HEK293T (cell line): Measurements from ENCODE around the gene SLC12A4.

ENCODE experiments used
- LEF1 ChIP-seq: fragments of 450-650 bp; IDR thresholded peaks from 2 replicates; pipeline ENCODE4 v1.6.1; 2017; ENCODE audit warnings: mild to moderate bottlenecking, borderline replicate concordance
- SP1 ChIP-seq: fragments of 450-650 bp; IDR thresholded peaks from 2 replicates; pipeline ENCODE4 v1.6.1; 2017

- no peak for TF ChIP-seq SP1
- no peak for TF ChIP-seq LEF1
Measured at GRCh38 chr16:68000450-68000849, 32.0 kb upstream of the SLC12A4 start.
